ENCODE measurements around the gene MYCBP2.

GRCh38 chr13:77143431-77143830 lies 183.5 kb downstream of the MYCBP2 start:
- TF ChIP-seq, protein P1, sequence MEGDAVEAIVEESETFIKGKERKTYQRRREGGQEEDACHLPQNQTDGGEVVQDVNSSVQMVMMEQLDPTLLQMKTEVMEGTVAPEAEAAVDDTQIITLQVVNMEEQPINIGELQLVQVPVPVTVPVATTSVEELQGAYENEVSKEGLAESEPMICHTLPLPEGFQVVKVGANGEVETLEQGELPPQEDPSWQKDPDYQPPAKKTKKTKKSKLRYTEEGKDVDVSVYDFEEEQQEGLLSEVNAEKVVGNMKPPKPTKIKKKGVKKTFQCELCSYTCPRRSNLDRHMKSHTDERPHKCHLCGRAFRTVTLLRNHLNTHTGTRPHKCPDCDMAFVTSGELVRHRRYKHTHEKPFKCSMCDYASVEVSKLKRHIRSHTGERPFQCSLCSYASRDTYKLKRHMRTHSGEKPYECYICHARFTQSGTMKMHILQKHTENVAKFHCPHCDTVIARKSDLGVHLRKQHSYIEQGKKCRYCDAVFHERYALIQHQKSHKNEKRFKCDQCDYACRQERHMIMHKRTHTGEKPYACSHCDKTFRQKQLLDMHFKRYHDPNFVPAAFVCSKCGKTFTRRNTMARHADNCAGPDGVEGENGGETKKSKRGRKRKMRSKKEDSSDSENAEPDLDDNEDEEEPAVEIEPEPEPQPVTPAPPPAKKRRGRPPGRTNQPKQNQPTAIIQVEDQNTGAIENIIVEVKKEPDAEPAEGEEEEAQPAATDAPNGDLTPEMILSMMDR (IDR thresholded peaks at IDR 0.05; ENCODE audit: low read length) = no peak
- no peak for TF ChIP-seq EZH2 (optimal IDR thresholded peaks at IDR 0.05; ENCODE audit: low read depth, low read length)

Measured in MM.1S (cell line).